HG03439 (cell line): ENCODE results near the gene PDE9A.

ENCODE experiments used
- ATAC-seq: cut with Tn5 transposase; IDR thresholded peaks from one replicate; pipeline ENCODE4 v1.9.1; 2021; ENCODE audit warnings: mild to moderate bottlenecking, moderate library complexity; ENCODE audit not compliant: unreplicated experiment

PDE9A gene

GRCh38 chr21:42655796-42656770, 2.7 kb downstream of the PDE9A start:
- no peak for ATAC-seq

DNA sequence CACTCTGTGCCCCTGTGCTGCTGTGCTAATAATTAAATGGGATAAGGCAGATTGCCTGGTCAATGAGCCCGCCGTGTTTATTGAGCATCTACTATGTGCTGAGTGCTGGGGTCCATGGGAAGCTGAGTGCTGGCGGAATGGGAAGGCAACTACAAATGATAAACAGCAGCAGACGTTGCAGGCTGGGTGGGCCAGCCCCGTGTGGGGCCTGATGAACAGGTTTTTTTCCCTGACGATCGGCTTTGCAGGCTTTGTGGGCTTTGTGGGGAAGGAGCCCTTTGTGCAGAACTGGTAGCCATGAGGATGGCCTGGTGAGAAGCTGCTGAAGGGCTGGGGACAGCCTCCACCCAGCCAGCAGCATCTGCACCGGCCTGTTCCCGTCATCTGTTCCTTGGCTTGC, 3.5 kb downstream of the PDE9A start:
- no peak for ATAC-seq

DNA sequence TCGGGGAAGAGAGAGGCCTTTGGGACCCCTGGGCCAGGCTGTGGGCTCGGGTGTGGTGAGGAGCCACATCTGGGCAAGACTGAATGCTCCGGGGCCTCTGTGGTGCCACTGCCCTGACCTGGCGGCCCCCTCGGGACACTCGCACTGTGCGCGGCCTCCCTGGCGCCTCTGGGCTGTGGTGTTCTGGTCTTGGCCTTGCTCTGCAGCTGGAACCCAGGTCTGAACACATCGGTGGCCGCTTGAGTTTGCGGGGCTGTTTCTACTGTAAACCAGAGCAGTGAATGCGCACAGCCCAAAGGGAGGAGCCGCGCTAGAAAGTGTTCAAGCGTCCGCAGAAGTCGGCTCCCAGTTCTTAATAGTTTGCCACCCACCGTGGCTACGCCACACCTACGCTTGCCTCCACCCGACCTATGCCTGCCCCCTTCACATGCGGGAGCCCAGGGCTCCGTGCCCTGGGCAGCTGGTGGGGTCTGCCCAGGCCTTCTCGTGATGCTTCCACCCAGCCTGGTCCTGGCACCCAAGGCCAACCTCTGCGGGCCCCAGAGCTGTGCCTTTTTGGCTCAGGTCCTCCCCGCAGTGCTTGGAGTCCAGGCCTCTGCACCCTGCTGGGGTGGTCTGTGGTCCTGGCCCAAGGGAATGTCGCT, 4.4 kb downstream of the PDE9A start:
- ATAC-seq = no peak

DNA sequence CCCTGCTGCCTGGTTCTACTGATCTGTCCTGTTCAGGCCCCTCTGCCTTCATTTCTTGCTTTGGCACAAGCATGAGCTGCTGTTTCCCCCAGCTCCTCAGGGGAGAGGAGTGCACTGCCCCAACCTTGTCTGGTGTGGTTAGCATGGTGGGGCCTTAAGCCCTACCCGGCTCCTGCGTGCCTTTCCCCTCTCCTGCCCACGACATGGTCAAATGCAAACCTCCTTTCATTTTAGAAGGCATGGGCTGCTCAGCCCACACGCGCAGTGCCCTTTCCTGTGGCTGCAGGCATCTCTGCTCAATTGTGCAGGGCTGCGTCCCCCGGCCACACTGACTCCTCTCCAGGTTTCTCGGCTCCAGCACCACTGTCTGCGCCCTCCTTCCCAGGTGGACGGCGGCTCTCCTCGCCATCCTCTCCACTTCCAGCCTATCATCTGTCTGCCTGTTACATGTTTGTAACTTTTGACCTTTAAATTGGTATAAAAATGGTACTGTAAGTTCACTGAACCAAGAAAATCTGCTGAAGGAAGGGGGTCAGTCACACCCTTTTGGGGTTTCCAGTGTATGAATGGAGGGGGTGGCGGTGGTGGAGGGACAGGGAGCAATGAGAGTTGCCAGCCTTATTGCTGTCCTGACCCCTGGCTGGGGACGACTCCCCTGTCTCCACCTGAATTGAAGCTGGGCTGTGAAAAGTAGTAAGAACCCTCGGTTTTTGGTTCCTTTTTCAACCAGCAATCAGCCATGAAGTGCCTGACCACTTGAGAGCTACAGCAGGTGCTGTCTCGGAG, 5.1 kb downstream of the PDE9A start:
- no peak for ATAC-seq

DNA sequence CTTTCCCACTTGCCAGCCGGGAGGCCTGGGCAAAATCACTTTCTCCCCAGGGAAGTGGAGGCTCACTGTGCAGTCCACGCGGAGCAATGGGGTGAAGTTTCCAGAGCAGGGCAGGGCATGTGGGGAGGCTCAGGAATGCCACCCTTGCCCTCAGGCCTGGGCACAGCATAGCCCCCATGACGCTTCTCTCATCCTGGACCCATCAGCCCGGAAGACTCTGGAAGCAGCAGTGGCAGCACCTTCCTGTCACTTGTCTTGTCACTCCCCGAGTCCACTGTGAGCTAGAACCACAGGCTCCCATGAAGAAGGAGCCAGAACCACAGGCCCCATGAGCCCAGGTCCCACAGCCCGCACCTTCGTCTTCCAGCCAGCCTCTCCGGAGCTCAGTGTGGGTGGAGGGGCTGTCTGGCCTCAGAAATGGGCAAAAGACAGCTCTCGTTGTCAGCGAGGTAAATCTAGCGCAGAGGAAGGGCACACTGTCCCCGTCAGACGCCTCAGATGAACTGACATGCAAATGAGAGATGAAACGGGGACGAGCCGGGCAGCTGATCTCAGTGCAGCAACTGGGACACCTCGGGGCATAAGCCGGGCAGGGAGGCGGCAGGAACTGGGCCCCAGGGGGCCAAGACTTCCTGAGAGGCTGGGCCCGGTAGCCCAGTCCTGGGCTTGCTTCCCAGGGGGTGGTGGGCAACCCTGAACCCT, 6.1 kb downstream of the PDE9A start:
- ATAC-seq = no peak

- ATAC-seq = no peak
Measured at GRCh38 chr21:42660118-42660470, 6.7 kb downstream of the PDE9A start.

DNA sequence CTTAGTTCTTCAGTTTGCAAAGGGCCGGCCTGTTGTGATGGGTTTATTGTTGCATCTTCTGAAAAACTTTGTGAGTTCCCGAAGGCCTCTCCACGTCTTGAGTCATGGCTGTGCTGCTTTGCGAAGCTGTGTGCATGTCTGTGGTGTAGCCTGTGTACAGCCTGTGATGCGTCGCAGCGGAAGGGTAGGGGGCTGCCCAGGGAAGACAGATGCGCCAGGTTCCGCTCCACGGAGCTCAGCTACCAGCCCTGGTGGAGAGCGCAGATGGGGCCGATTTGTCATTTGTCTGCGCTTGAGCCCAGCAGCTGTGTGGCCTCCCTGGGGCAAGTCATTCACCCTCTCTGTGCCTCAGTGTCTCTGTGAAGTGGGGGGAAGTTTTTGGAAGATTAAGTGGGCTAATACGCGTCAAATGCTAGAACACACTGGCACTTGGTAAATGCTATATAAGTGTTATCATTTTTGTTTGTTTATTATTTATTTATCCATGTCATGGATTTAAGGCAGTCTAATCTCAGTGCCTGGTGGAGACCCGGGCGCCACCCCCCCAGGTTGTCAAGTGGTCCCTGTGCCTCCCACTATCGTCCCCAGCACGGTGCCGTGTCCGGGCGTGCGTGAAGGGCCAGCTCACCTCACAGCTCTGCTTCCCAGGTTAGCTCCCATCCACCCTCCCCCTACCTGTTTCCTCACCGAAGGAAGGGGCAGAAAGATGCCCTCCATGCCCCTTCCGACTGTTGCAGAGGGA, 8.4 kb downstream of the PDE9A start:
- ATAC-seq = no peak

DNA sequence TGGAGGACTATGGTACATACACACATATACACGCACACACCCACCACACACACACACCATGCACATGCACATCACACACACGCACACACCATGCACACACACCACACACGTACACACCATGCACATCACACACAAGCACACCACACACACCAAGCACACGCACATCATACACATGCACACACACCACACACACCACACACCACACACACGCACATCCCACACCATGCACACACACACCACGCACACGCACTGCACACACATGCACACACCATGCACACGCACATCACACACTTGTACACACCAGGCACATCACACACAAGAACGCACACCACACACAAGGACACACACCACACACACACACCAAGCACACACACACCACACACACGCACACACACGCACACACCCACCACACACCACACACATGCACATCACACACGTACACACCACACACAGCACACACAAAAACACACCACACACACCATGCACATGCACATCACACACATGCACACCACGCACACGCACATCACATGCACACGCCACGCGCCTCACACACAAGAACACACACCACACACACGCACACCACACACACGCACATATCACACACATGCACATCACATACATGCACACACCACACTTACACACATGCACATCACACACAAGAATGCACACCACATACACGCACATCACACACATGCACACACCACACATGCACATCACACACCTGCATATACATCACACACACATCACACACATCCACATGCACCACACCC, 9.2 kb downstream of the PDE9A start:
- no peak for ATAC-seq

GRCh38 chr21:42663200-42663750, 9.9 kb downstream of the PDE9A start:
- ATAC-seq = no peak

GRCh38 chr21:42663860-42664535, 10.6 kb downstream of the PDE9A start:
- ATAC-seq = no peak

- no peak for ATAC-seq
Measured at GRCh38 chr21:42664614-42665013, 11.2 kb downstream of the PDE9A start.

GRCh38 chr21:42665026-42665425, 11.6 kb downstream of the PDE9A start:
- no peak for ATAC-seq

DNA sequence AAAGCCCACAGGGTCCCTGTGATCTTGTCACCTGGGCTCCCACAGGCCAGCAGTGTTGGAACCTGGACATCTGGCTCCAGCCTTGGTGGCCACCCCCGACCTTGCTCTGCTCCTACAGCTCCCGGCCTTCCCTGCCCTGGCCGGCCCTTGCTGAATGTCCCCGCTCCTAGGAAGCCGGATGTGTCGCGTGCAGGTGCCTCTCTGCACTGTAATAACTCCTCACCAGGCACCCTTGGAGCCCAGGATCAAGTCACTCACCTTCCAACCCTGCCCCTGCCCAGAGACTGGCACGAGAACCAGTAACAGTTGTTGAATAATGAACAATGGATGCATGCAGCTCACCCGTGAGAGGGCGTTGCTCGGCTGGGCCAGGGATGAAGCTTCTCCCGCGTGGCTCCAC, 12.1 kb downstream of the PDE9A start:
- ATAC-seq = no peak

DNA sequence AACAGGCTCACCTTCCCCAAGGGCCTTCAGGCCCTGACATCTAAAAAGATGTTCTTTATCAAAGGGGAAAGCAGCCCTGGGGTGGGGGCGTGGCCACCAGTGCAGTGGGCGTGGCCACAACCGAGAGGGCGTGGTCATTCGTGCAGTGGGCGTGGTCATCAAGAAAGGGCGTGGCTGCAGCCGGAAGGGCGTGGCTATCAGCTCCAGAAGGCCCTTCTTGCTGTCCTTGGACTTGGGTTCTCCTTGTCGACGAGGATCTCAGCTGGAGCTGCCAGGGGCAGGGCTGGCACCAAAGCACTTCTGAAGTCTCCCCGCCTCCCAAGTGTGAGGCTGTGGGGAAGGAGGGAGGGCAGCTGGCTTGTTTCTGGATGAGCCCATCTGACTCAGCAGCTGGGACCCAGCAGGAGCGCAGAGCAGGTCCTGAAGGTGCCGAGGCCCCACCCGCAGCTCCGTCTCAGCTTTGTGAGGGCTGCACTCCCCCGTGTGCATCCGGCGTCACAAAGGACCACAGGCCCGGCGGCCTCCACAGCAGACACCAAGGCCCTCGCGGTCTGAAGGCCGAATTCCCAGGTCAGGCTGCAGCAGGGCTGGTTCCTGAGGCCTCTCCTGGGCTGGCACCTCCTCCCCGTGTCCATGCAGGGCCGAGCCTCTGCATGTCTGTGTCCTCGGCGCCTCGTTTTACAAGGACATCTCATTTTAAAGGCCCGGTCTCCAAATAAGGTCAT, 12.8 kb downstream of the PDE9A start:
- ATAC-seq = no peak

DNA sequence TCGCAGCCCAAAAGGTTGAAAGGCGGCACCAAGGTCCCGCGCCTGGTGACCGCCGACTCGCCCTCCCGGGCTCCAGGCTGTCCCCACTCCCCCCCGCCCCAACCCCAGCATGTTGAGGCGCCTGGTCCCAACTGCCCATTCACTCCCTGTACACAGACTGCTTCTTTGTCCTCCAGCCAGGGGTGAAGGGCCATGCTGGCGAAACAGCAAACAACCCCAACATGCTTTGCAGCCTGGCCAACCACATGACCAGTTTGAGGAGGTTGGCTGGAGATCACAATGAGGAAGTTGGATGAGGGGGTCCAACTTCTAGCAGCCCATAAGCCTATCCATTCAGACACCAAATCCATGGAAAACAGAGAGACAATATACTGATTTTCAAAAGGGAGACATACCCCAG, 13.5 kb downstream of the PDE9A start:
- ATAC-seq = no peak

GRCh38 chr21:42668298-42668992, 15.0 kb downstream of the PDE9A start:
- no peak for ATAC-seq

- ATAC-seq = no peak
Measured at GRCh38 chr21:42669041-42669440, 15.6 kb downstream of the PDE9A start.
